Hepatocyte (in vitro differentiated cells): Measurements from ENCODE around the gene C1orf167. TPM values are rescaled to one million over a fixed set of nuclear protein-coding genes. Genes with fewer than 3 reads are reported as not detected.

Source experiments
- DNase-seq: peaks from one replicate; pipeline ENCODE4 v3.0.0-alpha.2; 2016; ENCODE audit warnings: low spot score
- H2AFZ ChIP-seq: fragments of 200-600 bp; sonication (generic); 2 replicates; pipeline ENCODE4 v1.6.0; 2016; ENCODE audit warnings: antibody characterized with exemption, mild to moderate bottlenecking
- H3K27ac ChIP-seq: fragments of 200-600 bp; sonication (generic); 2 replicates; pipeline ENCODE4 v1.5.1; 2016; ENCODE audit warnings: mild to moderate bottlenecking
- H3K27me3 ChIP-seq: fragments of 200-600 bp; sonication (generic); 2 replicates; pipeline ENCODE4 v1.6.1; 2016
- H3K36me3 ChIP-seq: fragments of 200-600 bp; sonication (generic); replicated peaks from 2 replicates; pipeline ENCODE4 v1.5.1; 2016; ENCODE audit warnings: low read depth; ENCODE audit not compliant: insufficient read depth
- H3K4me1 ChIP-seq: fragments of 200-600 bp; sonication (generic); 2 replicates; pipeline ENCODE4 v1.5.1; 2016; ENCODE audit warnings: mild to moderate bottlenecking, moderate library complexity; ENCODE audit not compliant: insufficient read depth
- H3K4me2 ChIP-seq: fragments of 200-600 bp; sonication (generic); 2 replicates; pipeline ENCODE4 v1.6.0; 2016
- H3K4me3 ChIP-seq: fragments of 200-600 bp; sonication (generic); 2 replicates; pipeline ENCODE4 v1.5.1; 2016; ENCODE audit warnings: mild to moderate bottlenecking
- H3K79me2 ChIP-seq: fragments of 200-600 bp; sonication (generic); 2 replicates; pipeline ENCODE4 v1.6.0; 2017; ENCODE audit warnings: mild to moderate bottlenecking
- H3K9me2 ChIP-seq: fragments of 200-600 bp; sonication (generic); replicated peaks from 2 replicates; pipeline ENCODE4 v1.6.0; 2017; ENCODE audit warnings: mild to moderate bottlenecking; ENCODE audit not compliant: insufficient read depth
- H3K9me3 ChIP-seq: fragments of 200-600 bp; sonication (generic); 2 replicates; pipeline ENCODE4 v1.5.1; 2016; ENCODE audit warnings: low read depth, mild to moderate bottlenecking
- H4K20me1 ChIP-seq: fragments of 200-600 bp; sonication (generic); 2 replicates; pipeline ENCODE4 v1.6.0; 2016; ENCODE audit warnings: mild to moderate bottlenecking; ENCODE audit not compliant: insufficient read depth, poor library complexity, severe bottlenecking
- EZH2 ChIP-seq: fragments of 200-600 bp; sonication (generic); IDR thresholded peaks from 2 replicates; pipeline ENCODE4 v1.6.1; 2016; ENCODE audit warnings: antibody characterized with exemption, mild to moderate bottlenecking, borderline replicate concordance
- EZH2phosphoT487 ChIP-seq: fragments of 200-600 bp; sonication (generic); IDR thresholded peaks from one replicate; pipeline ENCODE4 v1.6.1; 2018; ENCODE audit warnings: antibody characterized with exemption, mild to moderate bottlenecking, low read depth, moderate library complexity; ENCODE audit not compliant: unreplicated experiment, severe bottlenecking
- WGBS: methylation state at CpG from one replicate; pipeline ENCODE4 v1.1.6; 2016; ENCODE audit warnings: low lambda C conversion rate; ENCODE audit errors: missing lambda C conversion rate; 5-methylcytosine and 5-hydroxymethylcytosine counted together
- polyA plus RNA-seq: library from polyadenylated mRNA; unstranded; fragments of >200 nt; fragmentation: Nextera tagmentation; extraction: Ambion mirVana; gene quantifications from 2 replicates; pipeline ENCODE4 v1.2.1, GENCODE V29; 2016
- total RNA-seq: library from RNA; depleted of rRNA; stranded (reverse); fragments of >200 nt; gene quantifications from 2 replicates; pipeline ENCODE4 v1.2.3, GENCODE V29; 2014
- TF ChIP-seq, protein P1 (sequence below): fragments of 200-600 bp; sonication (generic); IDR thresholded peaks from 2 replicates; pipeline ENCODE4 v1.5.1; 2016; ENCODE audit warnings: antibody characterized with exemption, mild to moderate bottlenecking; ENCODE audit not compliant: poor library complexity

Gene C1orf167
- total and polyA plus RNA-seq, 2 experiments from 2014 or later = 0.37 TPM; not detected in 1

DNA sequence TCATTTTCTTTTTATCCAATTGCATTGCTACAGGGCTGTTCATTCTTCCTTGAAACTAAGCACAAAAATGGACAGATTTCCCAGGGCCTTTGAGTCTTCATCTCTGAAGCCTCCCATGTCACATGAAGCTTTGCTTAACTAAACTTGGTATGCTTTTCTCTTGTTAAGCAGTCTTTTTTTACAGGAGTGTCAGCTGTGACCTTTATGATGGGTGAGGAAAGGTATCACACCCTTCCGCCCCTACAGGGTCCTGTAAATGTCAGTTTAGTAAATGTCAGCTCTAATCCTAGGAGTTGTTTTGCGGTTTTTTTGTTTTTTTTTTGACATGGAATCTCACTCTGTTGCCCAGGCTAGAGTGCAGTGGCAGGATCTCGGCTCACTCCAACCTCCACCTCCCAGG is 28.7 kb upstream of the C1orf167 start:
- Histone ChIP-seq H3K4me3 (no peak overlapping the region), H3K9me2 (no peaks in the 10 kb centered on the region), H3K27me3 (no peaks in the 10 kb centered on the region), H3K36me3 (no peaks in the 10 kb centered on the region), H3K27ac (no peak overlapping the region), H4K20me1 (no peaks in the 10 kb centered on the region), H3K9me3 (no peaks in the 10 kb centered on the region), H2AFZ (no peak overlapping the region), H3K4me1 (peaks cover 34% of the 10 kb centered on the region), H3K4me2 (no peak overlapping the region), H3K79me2 (peaks cover 3% of the 10 kb centered on the region)
- TF ChIP-seq EZH2phosphoT487 (no peak), EZH2 (no peak)
- TF ChIP-seq, protein P1, sequence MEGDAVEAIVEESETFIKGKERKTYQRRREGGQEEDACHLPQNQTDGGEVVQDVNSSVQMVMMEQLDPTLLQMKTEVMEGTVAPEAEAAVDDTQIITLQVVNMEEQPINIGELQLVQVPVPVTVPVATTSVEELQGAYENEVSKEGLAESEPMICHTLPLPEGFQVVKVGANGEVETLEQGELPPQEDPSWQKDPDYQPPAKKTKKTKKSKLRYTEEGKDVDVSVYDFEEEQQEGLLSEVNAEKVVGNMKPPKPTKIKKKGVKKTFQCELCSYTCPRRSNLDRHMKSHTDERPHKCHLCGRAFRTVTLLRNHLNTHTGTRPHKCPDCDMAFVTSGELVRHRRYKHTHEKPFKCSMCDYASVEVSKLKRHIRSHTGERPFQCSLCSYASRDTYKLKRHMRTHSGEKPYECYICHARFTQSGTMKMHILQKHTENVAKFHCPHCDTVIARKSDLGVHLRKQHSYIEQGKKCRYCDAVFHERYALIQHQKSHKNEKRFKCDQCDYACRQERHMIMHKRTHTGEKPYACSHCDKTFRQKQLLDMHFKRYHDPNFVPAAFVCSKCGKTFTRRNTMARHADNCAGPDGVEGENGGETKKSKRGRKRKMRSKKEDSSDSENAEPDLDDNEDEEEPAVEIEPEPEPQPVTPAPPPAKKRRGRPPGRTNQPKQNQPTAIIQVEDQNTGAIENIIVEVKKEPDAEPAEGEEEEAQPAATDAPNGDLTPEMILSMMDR = no peak
- DNase-seq = no peak
- WGBS = 80% methylated on average over 3 of the region's 3 CpGs

DNA sequence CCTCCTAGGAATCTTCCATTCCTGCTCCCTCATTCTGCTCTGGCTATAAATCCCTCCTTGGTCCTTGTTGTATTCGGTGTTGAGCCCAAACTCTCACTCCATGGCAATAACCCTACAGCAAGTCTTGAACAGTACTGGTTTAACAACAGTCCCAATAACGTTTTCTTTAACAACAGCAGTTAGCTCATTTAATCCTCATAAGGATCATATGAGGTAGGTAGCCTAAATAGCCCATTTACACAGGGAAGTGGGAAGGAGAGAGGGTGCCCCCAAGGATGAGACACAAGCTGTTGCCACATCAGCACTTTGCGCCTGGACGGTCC is 26.5 kb upstream of the C1orf167 start:
- peak overlapping the region; percentile 98 for H2AFZ ChIP-seq
- no peaks in the 10 kb centered on the region for H3K36me3 ChIP-seq
- no peaks in the 10 kb centered on the region for H3K9me2 ChIP-seq
- 37% methylated on average over 4 of the region's 4 CpGs for WGBS
- peak overlapping the region; percentile 49 for H3K27ac ChIP-seq
- no peaks in the 10 kb centered on the region for H3K27me3 ChIP-seq
- no peaks in the 10 kb centered on the region for H4K20me1 ChIP-seq
- TF ChIP-seq EZH2 (no peak), EZH2phosphoT487 (no peak)
- TF ChIP-seq, protein P1 = no peak
- H3K4me1 ChIP-seq = peaks cover 24% of the 10 kb centered on the region
- H3K4me3 ChIP-seq = no peak overlapping the region
- H3K79me2 ChIP-seq = peaks cover 3% of the 10 kb centered on the region
- DNase-seq = no peak
- no peaks in the 10 kb centered on the region for H3K9me3 ChIP-seq
- H3K4me2 ChIP-seq = peak overlapping the region; percentile 98

DNA sequence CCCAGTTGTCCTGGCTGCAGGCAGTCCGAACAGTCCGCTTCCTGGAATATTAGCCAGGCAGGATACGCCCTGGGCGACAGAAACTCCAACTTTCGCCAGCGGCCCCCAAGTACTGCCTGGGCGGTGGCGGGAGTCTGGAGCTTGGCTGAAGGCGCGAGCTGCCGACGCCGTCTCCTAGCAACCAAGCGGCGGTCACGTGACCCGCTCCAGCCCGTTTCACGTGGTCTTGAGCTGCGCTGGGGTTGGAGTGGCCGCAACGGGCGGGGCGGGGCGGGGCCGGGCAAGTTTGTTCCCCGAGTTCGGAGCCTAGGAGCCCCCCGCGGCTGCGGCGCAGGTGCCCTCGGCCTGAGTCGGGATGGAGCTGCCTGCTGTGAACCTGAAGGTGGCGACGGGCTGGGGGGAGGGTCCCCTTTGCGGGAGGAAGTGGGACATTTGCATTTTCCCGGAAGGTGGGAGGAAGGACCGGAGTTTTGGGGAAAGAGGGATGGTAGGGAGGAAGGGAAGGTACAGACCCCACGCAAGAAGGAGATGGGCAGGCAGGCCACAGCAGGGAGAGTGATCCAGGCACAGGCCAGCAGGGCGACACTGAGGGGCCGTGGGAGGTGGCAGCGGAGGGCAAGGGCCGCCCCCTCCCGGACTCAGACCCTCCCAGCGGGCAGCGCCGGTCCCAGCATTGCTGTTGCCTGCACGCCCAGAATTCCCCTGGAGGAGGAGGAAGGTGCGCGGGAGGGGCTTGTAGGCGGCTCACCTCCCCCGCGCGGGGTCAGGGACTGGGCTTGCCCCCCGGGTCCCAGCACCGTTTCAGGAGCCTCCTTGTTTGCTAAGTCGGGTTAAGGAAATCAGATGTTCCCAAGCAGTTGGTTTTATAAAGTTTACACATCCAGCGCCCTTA is 25.9 kb upstream of the C1orf167 start, which contains the start of gene AGTRAP:
AGTRAP (plus strand) TSS at position 283 of the 892 bp plus-strand sequence; CDS start at position 356, 73 bp downstream.
- DNase-seq = peak; percentile 97
- Histone ChIP-seq H3K27ac (peak within 1 kb of the TSS; percentile 84), H3K9me2 (no peaks in the 10 kb centered on the region), H3K27me3 (no peaks in the 10 kb centered on the region), H3K4me1 (peaks cover 23% of the 10 kb centered on the region), H2AFZ (peak within 1 kb of the TSS; percentile 98), H3K9me3 (no peaks in the 10 kb centered on the region), H4K20me1 (no peaks in the 10 kb centered on the region), H3K4me3 (peak within 1 kb of the TSS; percentile 88), H3K36me3 (no peaks in the 10 kb centered on the region), H3K4me2 (peak within 1 kb of the TSS; percentile 98), H3K79me2 (peaks cover 3% of the 10 kb centered on the region)
- no peak for TF ChIP-seq EZH2phosphoT487
- 1% methylated on average over 42 of the region's 59 CpGs for WGBS
